GM13977 (cell line): Measurements from ENCODE around the gene MAGI1.

Source experiments
- DNase-seq: peaks from one replicate; pipeline ENCODE4 v3.0.0; 2012; ENCODE audit warnings: low spot score
- in situ Hi-C: fragments of 300-500 bp; cut with MboI; formaldehyde crosslinking; loops from one replicate; pipeline ENCODE4 v1.12.0; 2022; ENCODE audit warnings: low sequenced_read_pairs, low pct_unique_long_range_greater_than_20kb, mixed read lengths, inconsistent platforms; ENCODE audit not compliant: unreplicated experiment
- TF ChIP-seq, protein P1 (sequence below): IDR thresholded peaks from 2 replicates; pipeline ENCODE4 v1.5.1; 2012; ENCODE audit warnings: mild to moderate bottlenecking, control low read depth; ENCODE audit not compliant: insufficient read depth; ENCODE audit errors: extremely low read depth, missing control alignments

MAGI1 gene

DNA sequence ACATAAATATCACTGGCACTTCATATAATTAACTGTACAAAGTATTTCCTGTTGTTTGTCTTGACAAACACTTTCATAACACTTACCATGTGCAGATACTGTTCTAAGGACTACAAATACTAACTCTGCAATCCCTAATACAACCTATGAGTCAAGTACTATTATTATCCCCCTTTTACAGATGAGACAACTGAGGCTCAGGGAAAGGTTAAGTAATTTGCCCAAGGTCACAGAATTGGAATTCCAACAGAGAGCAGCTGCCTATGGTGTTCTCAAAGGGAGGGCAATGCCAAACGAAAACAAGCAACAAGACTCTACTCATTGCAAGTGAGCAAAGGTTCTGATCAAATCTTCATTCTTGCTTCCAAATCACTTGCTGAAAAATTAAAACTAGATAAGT lies 85.9 kb downstream of the MAGI1 start:
- TF ChIP-seq, protein P1, sequence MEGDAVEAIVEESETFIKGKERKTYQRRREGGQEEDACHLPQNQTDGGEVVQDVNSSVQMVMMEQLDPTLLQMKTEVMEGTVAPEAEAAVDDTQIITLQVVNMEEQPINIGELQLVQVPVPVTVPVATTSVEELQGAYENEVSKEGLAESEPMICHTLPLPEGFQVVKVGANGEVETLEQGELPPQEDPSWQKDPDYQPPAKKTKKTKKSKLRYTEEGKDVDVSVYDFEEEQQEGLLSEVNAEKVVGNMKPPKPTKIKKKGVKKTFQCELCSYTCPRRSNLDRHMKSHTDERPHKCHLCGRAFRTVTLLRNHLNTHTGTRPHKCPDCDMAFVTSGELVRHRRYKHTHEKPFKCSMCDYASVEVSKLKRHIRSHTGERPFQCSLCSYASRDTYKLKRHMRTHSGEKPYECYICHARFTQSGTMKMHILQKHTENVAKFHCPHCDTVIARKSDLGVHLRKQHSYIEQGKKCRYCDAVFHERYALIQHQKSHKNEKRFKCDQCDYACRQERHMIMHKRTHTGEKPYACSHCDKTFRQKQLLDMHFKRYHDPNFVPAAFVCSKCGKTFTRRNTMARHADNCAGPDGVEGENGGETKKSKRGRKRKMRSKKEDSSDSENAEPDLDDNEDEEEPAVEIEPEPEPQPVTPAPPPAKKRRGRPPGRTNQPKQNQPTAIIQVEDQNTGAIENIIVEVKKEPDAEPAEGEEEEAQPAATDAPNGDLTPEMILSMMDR, result no peak
- in situ Hi-C loops, result no loop called here
- DNase-seq, result no peak

DNA sequence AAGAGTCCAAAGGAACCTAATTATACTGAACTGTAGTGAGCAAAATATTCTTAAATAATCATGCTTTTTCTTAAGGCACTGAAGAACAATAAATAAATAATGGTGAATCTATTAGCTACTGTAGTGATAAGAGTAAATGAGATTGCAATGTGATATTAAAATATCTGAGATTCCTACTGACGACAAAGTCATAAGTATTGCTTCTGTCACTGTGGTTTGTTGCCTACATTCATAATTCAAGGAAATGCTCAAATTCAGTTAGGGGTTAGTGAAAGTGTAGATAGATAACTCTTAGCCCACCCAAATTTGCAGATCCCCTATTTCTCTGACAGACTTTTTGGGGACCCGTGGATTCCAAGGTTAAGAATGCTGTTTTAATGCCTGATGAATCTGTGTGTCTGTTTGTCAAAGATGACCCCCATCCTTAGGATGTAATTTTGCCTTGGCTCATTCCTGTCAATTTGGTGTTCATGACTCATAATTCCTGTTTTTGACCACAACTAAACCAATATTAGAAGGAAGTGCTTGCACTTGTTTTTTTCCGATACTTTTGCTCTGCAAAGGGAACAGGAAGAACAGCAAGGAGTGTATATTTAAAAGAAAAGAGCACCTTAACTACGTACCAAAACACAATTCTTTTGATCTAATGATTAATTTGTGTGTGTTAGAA lies 86.7 kb downstream of the MAGI1 start:
- DNase-seq, result no peak
- TF ChIP-seq, protein P1, result no peak
- in situ Hi-C loops, result no loop called here

DNA sequence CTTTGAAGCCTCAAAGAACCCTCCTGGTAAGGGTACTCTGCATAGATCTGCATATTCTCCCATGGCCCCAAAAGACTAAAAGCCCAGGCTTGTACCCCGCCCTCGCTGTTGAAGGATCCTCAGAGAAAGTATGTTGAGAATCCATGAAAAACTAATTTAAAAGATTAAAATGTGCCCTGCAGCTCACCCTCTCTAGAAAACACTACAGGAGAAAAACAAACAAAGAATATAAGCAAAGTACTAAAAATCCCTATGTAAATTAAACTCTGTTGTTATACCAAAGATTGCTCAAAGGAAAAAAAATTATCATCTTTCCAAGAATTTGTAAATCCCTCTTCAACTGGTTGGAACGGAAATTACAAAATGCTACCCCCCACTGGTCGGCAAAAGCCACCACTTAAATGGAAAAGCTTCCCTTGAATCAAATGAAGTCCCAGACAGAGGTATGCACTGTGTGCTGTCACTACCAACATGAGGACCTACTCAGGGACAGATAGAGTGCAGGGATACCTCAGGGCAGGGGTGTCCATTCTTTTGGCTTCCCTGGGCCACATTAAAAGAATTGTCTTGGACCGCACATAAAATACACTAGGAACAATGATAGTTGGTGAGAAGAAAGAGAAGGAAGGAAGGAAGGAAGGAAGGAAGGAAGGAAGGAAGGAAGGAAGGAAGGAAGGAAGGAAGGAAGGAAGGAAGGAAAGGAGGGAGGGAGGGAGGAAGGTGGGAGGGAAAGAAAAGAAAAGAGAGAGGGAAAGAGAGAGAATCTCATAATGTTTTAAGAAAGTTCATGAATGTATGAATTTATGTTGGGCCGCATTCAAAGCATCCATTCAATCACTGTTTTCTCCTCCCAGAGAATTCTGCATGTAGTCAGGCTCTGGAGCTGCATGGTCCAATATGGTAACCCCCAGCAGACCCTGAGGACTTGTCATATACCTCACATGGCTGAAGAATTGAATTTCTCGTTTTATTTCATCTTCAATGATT lies 88.1 kb downstream of the MAGI1 start:
- no peak for DNase-seq
- in situ Hi-C loops, result no loop called here
- TF ChIP-seq, protein P1, result no peak

DNA sequence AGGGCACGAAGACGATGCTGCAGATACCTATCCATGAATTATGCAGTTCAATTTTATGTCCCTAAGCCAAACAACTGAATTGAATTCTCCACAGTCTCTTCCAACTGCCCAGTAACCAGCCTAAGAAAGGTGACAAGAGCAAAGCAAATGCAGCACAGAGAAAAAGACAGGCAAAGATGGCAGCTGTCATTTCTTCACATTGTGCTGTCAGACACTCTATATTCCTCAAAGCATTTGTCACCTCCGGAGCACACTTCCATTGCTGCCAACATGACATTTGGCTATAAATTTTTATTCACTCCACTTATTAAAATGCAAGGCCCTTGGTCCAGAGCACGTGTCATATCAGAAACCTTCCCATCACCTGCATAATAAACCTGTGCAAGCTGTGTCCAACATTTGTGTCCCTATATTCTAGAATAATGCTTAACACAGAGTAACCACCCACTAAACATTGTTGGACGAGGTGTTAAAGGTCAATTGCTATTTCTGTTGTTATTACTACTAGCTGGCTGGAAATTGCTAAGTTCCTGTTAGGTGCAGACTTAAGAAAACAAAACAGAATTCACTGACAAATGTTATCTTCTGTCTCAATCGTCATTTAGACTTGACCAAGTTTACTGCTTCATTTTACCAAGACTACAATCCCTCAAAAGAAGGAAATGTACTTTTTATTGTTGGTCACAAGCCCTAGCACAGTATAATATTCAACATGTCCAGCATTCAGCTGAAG lies 89.7 kb downstream of the MAGI1 start:
- in situ Hi-C loops, result no loop called here

DNA sequence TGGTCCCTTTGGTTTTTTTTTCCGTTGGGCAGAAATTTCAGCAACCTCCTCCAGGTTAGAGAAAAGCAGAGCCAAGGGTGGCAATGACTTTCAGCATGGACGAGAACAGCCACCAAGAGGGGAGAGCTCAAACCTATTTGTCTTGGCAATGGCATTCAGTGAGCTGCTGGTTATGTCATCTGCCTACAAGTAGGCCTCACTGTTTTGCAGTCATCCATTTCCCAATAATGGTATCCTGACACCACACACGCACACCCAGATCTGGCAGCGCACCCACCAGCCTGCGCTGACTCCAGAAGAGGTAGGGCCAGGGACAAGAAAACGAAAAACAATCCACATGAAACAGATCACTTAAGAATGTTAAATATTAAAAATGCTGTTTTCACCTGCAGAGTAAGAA lies 92.3 kb downstream of the MAGI1 start:
- TF ChIP-seq, protein P1, result no peak
- no peak for DNase-seq
- in situ Hi-C loops, result no loop called here

More for the DNA sequence above, 89.7 kb downstream of the MAGI1 start:
- DNase-seq, result no peak
- TF ChIP-seq, protein P1, result no peak

DNA sequence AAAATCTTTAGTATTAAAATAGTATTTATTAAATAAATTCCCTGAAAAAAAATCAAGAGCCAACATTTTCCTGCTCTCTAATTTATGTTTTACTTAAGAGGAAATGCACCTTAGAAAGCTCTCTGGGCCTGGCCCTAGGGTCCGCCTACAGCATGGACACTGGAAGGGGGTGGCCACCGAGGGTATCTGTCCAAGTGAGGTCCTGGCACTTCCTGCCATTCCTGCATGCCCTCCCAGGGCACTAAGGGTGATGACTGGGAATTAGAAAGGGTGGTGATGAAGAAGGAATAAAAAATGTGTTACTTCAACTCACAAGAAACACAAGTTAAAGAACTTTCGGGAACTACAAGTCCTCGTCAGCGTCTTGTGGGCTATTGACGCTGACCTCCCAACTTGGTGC lies 92.8 kb downstream of the MAGI1 start:
- TF ChIP-seq, protein P1, result no peak
- DNase-seq, result no peak
- in situ Hi-C loops, result no loop called here
